ENCODE measurements around the gene SCYGR6. TPM values are rescaled to one million over a fixed set of nuclear protein-coding genes. Genes with fewer than 3 reads are reported as not detected.

Gene SCYGR6
- total and polyA plus RNA-seq, 3 experiments from 2014 or later = not detected

DNA sequence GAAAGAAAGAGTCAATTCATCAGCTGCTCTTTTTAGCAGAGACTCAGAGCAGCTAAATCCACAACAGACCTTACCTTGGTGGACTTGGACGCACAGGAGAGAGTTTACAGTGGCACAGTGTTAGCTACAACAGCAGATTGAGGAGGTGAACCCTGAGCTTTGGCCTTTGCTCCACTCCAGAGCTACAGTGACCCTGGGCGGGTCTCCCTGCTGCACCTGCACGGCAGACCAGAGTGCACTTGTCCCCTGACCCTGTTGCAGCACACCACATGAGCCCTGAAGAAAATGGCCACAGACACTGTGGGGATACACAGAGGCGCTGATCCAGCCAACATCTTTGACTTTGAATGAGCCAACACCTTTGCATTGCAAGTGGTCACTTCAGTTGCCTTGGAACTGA, 17.7 kb downstream of the SCYGR6 start:
- H3K27me3 ChIP-seq (ENCODE audit: insufficient read depth, low read length, poor library complexity, severe bottlenecking) = no peaks in the 10 kb centered on the region
- POLR2A ChIA-PET = no interaction called here
- no peak for DNase-seq
- Mint-ChIP-seq H3K27me3 (peaks cover 8 to 30% of the 10 kb centered on the region in 2 donors), H3K36me3 (no peaks in the 10 kb centered on the region), H3K4me1 (no peaks in the 10 kb centered on the region), H3K27ac (no peak overlapping the region), H3K4me3 (no peak overlapping the region), H3K9me3 (peaks cover 0 to 10% (median 2%) of the 10 kb centered on the region in 5 donors)
- no peaks in the 10 kb centered on the region for H3K4me1 ChIP-seq (ENCODE audit: insufficient read depth, low read length)
- CTCF ChIA-PET = no interaction called here
- H3K9me3 ChIP-seq (ENCODE audit: low read length) = no peaks in the 10 kb centered on the region
- no peak overlapping the region for H3K4me3 ChIP-seq (ENCODE audit: low read length)
- no peaks in the 10 kb centered on the region for H3K36me3 ChIP-seq (ENCODE audit: insufficient read depth, low read length)
- no peak overlapping the region for H3K27ac ChIP-seq (ENCODE audit: low read depth, low read length)

DNA sequence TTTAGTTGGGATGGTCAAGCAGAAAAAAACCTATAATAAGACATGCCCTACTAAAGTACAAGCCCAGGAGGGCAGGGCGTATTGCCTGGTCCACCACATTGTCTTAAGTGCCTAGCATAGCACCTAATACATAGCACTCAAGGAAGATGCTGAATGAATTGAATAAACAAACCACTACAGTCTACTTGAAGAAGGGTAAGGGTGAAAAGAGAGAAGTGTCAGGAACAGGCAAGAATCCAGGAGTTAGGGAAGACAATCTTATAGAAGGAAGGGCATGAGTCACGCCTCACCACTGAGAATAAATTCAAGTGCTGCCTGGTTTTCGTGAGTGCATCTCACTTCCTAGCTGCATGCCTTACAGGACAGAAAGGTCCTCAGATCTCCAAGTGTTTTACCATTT, 20.6 kb downstream of the SCYGR6 start:
- no peak for DNase-seq

GRCh38 chr2:227703280-227703732, 21.3 kb downstream of the SCYGR6 start:
- Mint-ChIP-seq H3K4me1 (no peaks in the 10 kb centered on the region), H3K27me3 (peaks cover 5 to 32% of the 10 kb centered on the region in 2 donors), H3K9me3 (peaks cover 0 to 15% (median 2%) of the 10 kb centered on the region in 5 donors), H3K36me3 (no peaks in the 10 kb centered on the region), H3K27ac (no peak overlapping the region), H3K4me3 (no peak overlapping the region)
- no peaks in the 10 kb centered on the region for H3K4me1 ChIP-seq (ENCODE audit: insufficient read depth, low read length)
- H3K4me3 ChIP-seq (ENCODE audit: low read length) = no peak overlapping the region
- ChIA-PET POLR2A (no interaction called here), CTCF (no interaction called here)
- no peaks in the 10 kb centered on the region for H3K36me3 ChIP-seq (ENCODE audit: insufficient read depth, low read length)
- no peak for DNase-seq
- H3K27ac ChIP-seq (ENCODE audit: low read depth, low read length) = no peak overlapping the region
- H3K9me3 ChIP-seq (ENCODE audit: low read length) = no peaks in the 10 kb centered on the region
- no peaks in the 10 kb centered on the region for H3K27me3 ChIP-seq (ENCODE audit: insufficient read depth, low read length, poor library complexity, severe bottlenecking)

More for the DNA sequence above, 20.6 kb downstream of the SCYGR6 start:
- H3K27me3 ChIP-seq (ENCODE audit: insufficient read depth, low read length, poor library complexity, severe bottlenecking) = no peaks in the 10 kb centered on the region
- Mint-ChIP-seq H3K27ac (no peak overlapping the region), H3K9me3 (peaks cover 0 to 15% (median 2%) of the 10 kb centered on the region in 5 donors), H3K27me3 (peaks cover 5 to 32% of the 10 kb centered on the region in 2 donors), H3K4me3 (no peak overlapping the region), H3K4me1 (no peaks in the 10 kb centered on the region), H3K36me3 (no peaks in the 10 kb centered on the region)
- H3K4me1 ChIP-seq (ENCODE audit: insufficient read depth, low read length) = no peaks in the 10 kb centered on the region
- H3K4me3 ChIP-seq (ENCODE audit: low read length) = no peak overlapping the region
- H3K9me3 ChIP-seq (ENCODE audit: low read length) = no peaks in the 10 kb centered on the region
- no peaks in the 10 kb centered on the region for H3K36me3 ChIP-seq (ENCODE audit: insufficient read depth, low read length)
- H3K27ac ChIP-seq (ENCODE audit: low read depth, low read length) = no peak overlapping the region
- POLR2A ChIA-PET = no interaction called here
- CTCF ChIA-PET = no interaction called here

DNA sequence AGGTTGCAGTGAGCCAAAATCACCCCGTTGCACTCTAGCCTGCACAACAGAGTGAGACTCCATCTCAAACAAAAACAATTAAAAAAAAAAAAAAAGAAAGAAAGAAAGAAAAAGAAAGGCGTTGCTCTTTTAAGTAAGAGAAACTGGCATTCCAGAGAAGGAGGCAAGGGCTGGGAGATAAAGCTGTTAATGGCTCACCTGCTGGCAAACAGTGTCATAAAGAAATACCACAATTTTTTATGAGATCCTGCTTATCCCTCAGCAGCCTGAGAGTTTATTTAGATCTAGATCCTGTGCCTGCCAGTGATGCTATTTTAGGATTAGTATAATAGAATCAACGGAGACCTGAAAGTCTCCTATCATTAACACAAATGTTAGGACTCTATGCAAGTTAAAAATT, 23.0 kb downstream of the SCYGR6 start:
- POLR2A ChIA-PET = no interaction called here
- Histone ChIP-seq H3K9me3 (ENCODE audit: low read length) (no peaks in the 10 kb centered on the region), H3K4me3 (ENCODE audit: low read length) (no peak overlapping the region), H3K27me3 (ENCODE audit: insufficient read depth, low read length, poor library complexity, severe bottlenecking) (no peaks in the 10 kb centered on the region), H3K36me3 (ENCODE audit: insufficient read depth, low read length) (no peaks in the 10 kb centered on the region), H3K27ac (ENCODE audit: low read depth, low read length) (no peak overlapping the region), H3K4me1 (ENCODE audit: insufficient read depth, low read length) (no peaks in the 10 kb centered on the region)
- Mint-ChIP-seq H3K4me1 (no peaks in the 10 kb centered on the region), H3K9me3 (peaks cover 0 to 15% (median 2%) of the 10 kb centered on the region in 5 donors), H3K4me3 (no peak overlapping the region), H3K36me3 (no peaks in the 10 kb centered on the region), H3K27me3 (peaks cover 8 to 32% of the 10 kb centered on the region in 2 donors), H3K27ac (peak overlapping the region in 2 of 8 donors; percentile 21 to 65)
- CTCF ChIA-PET = no interaction called here
- DNase-seq = no peak

GRCh38 chr2:227696990-227697679, 27.4 kb downstream of the SCYGR6 start:
- POLR2A ChIA-PET = no interaction called here
- no peaks in the 10 kb centered on the region for H3K27me3 ChIP-seq (ENCODE audit: insufficient read depth, low read length, poor library complexity, severe bottlenecking)
- no peaks in the 10 kb centered on the region for H3K9me3 ChIP-seq (ENCODE audit: low read length)

DNA sequence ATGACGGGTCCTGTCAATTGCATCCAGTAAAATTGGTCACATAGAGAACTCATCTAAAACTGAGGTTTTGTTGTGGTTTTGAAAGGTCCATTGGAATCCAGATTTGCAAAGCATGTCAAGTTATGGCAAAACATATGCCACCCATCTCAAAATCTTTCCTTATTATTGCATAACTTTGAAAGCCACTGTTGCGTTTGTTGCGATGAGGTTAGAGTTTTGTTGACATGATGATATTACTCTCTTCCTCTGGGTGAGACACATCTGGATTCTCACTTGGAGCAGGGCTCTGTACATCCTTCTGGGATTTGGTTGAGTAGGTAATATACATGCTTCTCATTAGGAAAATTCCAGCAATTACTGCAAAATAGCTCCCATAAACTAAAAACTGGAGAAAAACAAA, 37.4 kb downstream of the SCYGR6 start:
- H3K27ac ChIP-seq (ENCODE audit: low read depth, low read length) = no peak overlapping the region
- no peak overlapping the region for H3K4me3 ChIP-seq (ENCODE audit: low read length)
- Mint-ChIP-seq H3K36me3 (no peaks in the 10 kb centered on the region), H3K4me1 (no peaks in the 10 kb centered on the region), H3K4me3 (no peak overlapping the region), H3K27me3 (peaks cover 1 to 47% of the 10 kb centered on the region in 2 donors), H3K9me3 (peaks cover 0 to 1% (median 0%) of the 10 kb centered on the region in 5 donors), H3K27ac (no peak overlapping the region)
- POLR2A ChIA-PET = no interaction called here
- H3K27me3 ChIP-seq (ENCODE audit: insufficient read depth, low read length, poor library complexity, severe bottlenecking) = no peaks in the 10 kb centered on the region
- no peaks in the 10 kb centered on the region for H3K9me3 ChIP-seq (ENCODE audit: low read length)
- CTCF ChIA-PET = no interaction called here
- DNase-seq = no peak
- H3K36me3 ChIP-seq (ENCODE audit: insufficient read depth, low read length) = no peaks in the 10 kb centered on the region
- H3K4me1 ChIP-seq (ENCODE audit: insufficient read depth, low read length) = no peaks in the 10 kb centered on the region

More at GRCh38 chr2:227696990-227697679, 27.4 kb downstream of the SCYGR6 start:
- no peak overlapping the region for H3K27ac Mint-ChIP-seq
- no peak overlapping the region for H3K4me3 Mint-ChIP-seq
- Histone ChIP-seq H3K4me1 (ENCODE audit: insufficient read depth, low read length) (no peaks in the 10 kb centered on the region), H3K4me3 (ENCODE audit: low read length) (no peak overlapping the region), H3K36me3 (ENCODE audit: insufficient read depth, low read length) (no peaks in the 10 kb centered on the region), H3K27ac (ENCODE audit: low read depth, low read length) (no peak overlapping the region)
- DNase-seq = no peak
- CTCF ChIA-PET = no interaction called here
- H3K36me3 Mint-ChIP-seq = no peaks in the 10 kb centered on the region
- no peaks in the 10 kb centered on the region for H3K4me1 Mint-ChIP-seq
- peaks cover 0 to 10% (median 0%) of the 10 kb centered on the region in 5 donors for H3K9me3 Mint-ChIP-seq
- H3K27me3 Mint-ChIP-seq = peaks cover 6 to 14% of the 10 kb centered on the region in 2 donors

GRCh38 chr2:227684258-227684657, 40.3 kb downstream of the SCYGR6 start:
- no peaks in the 10 kb centered on the region for H3K9me3 ChIP-seq (ENCODE audit: low read length)
- H3K36me3 Mint-ChIP-seq = no peaks in the 10 kb centered on the region
- H3K4me1 Mint-ChIP-seq = no peaks in the 10 kb centered on the region
- H3K27ac Mint-ChIP-seq = no peak overlapping the region
- H3K4me3 Mint-ChIP-seq = no peak overlapping the region
- no peak for DNase-seq
- POLR2A ChIA-PET = no interaction called here
- no peak overlapping the region for H3K27ac ChIP-seq (ENCODE audit: low read depth, low read length)
- H3K27me3 Mint-ChIP-seq = peaks cover 4 to 33% of the 10 kb centered on the region in 2 donors
- no peaks in the 10 kb centered on the region for H3K9me3 Mint-ChIP-seq
- no peaks in the 10 kb centered on the region for H3K27me3 ChIP-seq (ENCODE audit: insufficient read depth, low read length, poor library complexity, severe bottlenecking)
- no peak overlapping the region for H3K4me3 ChIP-seq (ENCODE audit: low read length)
- no peaks in the 10 kb centered on the region for H3K4me1 ChIP-seq (ENCODE audit: insufficient read depth, low read length)
- no peaks in the 10 kb centered on the region for H3K36me3 ChIP-seq (ENCODE audit: insufficient read depth, low read length)
- CTCF ChIA-PET = no interaction called here

- H3K27me3 Mint-ChIP-seq = peaks cover 9% of the 10 kb centered on the region in 2 donors
- Histone ChIP-seq H3K4me3 (ENCODE audit: low read length) (no peak overlapping the region), H3K27ac (ENCODE audit: low read depth, low read length) (no peak overlapping the region), H3K27me3 (ENCODE audit: insufficient read depth, low read length, poor library complexity, severe bottlenecking) (no peaks in the 10 kb centered on the region), H3K9me3 (ENCODE audit: low read length) (no peaks in the 10 kb centered on the region), H3K36me3 (ENCODE audit: insufficient read depth, low read length) (no peaks in the 10 kb centered on the region), H3K4me1 (ENCODE audit: insufficient read depth, low read length) (no peaks in the 10 kb centered on the region)
- H3K4me3 Mint-ChIP-seq = no peak overlapping the region
- DNase-seq = no peak
- H3K36me3 Mint-ChIP-seq = no peaks in the 10 kb centered on the region
- POLR2A ChIA-PET = no interaction called here
- CTCF ChIA-PET = no interaction called here
- H3K9me3 Mint-ChIP-seq = no peaks in the 10 kb centered on the region
- no peaks in the 10 kb centered on the region for H3K4me1 Mint-ChIP-seq
- no peak overlapping the region for H3K27ac Mint-ChIP-seq
Measured at GRCh38 chr2:227677928-227678327, 46.6 kb downstream of the SCYGR6 start.

Data from CD8-positive, alpha-beta memory T cell (primary cell).